ENCODE measurements around the gene MLF2.

DNA sequence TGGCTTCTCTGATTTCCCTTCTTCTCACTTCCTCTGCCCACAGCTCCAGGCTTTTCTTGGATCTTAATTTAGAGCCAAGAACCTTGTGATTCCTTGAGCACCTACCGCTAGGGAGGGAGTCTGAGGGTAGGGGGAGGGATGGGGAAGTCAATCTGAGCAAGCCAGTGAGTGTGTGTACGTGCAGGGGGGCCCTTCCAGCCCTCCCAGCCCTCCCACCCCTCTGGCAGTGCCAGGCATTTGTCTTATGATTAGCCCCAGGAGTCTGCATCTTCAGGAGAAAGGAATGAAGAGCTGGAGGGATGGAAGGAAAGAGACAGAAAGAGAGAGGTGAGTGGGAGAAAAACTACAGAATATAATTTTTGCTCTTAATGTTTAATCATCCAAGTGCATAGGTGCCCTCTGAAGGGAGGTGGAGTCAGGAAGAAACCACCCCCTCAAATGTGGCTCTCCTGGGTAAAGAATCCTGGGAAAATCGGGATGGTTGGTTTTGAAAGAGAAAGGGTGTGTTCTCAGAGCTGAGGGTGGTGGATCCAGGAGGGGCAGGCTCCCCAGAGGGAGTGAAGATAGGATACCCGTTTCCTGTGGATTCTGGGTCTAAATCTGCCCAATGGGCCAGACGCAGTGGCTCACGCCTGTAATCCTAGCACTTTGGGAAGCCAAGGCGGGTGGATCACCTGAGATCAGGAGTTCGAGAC is 54.4 kb downstream of the MLF2 start:
- TF ChIP-seq SNAI2 (CRISPR knock-in tag; IDR thresholded peaks at IDR 0.05) (no peak), PATZ1 (CRISPR knock-in tag; IDR thresholded peaks at IDR 0.05; ENCODE audit: borderline replicate concordance) (no peak), POU6F1 (CRISPR knock-in tag; IDR thresholded peaks at IDR 0.05; ENCODE audit: borderline replicate concordance, low read depth) (no peak), RARB (CRISPR knock-in tag; IDR thresholded peaks at IDR 0.05) (no peak), GLIS3 (CRISPR knock-in tag; IDR thresholded peaks at IDR 0.05) (no peak), ARNTL (CRISPR knock-in tag; IDR thresholded peaks at IDR 0.05; ENCODE audit: borderline replicate concordance, low read depth) (no peak), BACH2 (CRISPR knock-in tag; IDR thresholded peaks at IDR 0.05; ENCODE audit: borderline replicate concordance) (no peak), ZNF565 (CRISPR knock-in tag; conservative IDR thresholded peaks at IDR 0.05; ENCODE audit: low read depth) (no peak), ISL1 (CRISPR knock-in tag; IDR thresholded peaks at IDR 0.05) (no peak)
- TF ChIP-seq, protein P1, sequence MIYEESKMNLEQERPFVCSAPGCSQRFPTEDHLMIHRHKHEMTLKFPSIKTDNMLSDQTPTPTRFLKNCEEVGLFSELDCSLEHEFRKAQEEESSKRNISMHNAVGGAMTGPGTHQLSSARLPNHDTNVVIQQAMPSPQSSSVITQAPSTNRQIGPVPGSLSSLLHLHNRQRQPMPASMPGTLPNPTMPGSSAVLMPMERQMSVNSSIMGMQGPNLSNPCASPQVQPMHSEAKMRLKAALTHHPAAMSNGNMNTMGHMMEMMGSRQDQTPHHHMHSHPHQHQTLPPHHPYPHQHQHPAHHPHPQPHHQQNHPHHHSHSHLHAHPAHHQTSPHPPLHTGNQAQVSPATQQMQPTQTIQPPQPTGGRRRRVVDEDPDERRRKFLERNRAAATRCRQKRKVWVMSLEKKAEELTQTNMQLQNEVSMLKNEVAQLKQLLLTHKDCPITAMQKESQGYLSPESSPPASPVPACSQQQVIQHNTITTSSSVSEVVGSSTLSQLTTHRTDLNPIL (CRISPR knock-in tag; IDR thresholded peaks at IDR 0.05; ENCODE audit: low read depth) = no peak
